HG03108 (cell line): ENCODE data around the gene GLUD1.
"Not testable (repeated sequence)": the region's sequence is repeated elsewhere in the genome, so short reads cannot be mapped to it uniquely, and the experiment has no call there.

ENCODE experiments used
- ATAC-seq: cut with Tn5 transposase; IDR thresholded peaks from one replicate; pipeline ENCODE4 v1.9.1; 2021; ENCODE audit warnings: moderate library complexity; ENCODE audit not compliant: unreplicated experiment

Gene GLUD1

DNA sequence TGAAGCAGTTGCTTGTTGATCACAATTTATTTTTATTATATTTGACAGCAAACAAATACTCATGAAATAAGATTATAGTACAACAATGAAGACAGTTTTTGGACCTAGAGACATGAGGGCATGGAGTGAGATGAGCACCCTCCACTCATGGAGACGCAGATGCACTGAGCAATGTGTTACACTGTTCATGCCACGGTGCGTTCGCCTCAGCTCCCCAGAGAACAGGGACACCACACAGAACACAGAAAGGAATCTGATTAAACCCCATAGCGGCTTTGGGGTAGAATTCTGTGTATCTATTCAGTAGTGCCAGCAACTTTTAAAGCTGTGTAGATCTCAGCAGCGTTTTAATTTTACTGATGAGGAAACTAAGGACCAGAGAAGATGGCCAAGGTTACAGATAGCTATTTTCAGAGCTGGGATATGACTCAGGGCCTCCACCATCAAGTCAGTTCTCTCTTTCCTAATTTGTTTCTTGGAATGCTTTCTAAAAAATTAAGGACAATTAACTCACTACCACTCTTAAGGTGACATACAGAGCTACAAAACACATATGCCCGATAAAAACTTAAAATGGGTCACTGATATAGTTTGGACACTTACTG, 41.0 kb downstream of the GLUD1 start:
- no peak for ATAC-seq

DNA sequence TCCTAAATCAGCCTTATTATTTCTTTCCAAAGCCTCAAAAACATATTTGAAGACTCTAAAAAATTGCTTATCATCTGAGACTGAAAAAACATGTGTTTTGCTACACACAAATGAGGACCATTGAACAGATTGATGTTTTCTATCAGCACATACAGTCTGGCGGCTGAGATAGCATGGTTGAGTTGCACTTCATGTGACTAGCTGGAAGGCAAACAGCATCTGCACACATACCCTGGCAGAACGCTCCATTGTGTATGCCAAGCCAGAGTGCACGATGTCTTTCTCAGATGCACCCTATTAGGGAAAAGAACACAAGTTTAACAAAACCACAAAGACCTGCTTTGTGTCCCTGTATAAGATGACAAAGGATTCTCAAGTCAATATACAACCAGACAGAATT, 41.5 kb downstream of the GLUD1 start:
- no peak for ATAC-seq

DNA sequence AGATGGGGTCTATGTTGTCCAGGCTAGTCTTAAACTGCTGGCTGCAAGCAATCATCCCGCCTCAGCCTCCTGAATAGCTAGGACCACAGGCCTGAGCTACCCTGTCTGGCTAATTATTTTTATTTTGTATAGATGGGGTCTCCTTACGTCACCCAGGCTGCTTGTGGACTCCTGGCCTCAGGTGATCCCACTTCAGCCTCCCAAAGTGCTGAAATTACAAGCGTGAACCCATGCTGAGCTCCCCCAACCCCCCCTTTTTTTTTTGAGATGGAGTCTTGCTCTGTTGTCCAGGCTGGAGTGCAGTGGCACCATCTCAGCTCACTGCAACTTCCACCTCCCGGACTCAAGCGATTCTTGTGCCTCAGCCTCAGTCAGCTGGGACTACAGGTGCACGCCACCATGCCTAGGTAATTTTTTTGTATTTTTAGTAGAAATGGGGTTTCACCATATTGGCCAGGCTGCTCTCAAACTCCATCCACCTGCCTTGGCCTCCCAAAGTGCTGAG, 49.2 kb downstream of the GLUD1 start:
- no peak for ATAC-seq

DNA sequence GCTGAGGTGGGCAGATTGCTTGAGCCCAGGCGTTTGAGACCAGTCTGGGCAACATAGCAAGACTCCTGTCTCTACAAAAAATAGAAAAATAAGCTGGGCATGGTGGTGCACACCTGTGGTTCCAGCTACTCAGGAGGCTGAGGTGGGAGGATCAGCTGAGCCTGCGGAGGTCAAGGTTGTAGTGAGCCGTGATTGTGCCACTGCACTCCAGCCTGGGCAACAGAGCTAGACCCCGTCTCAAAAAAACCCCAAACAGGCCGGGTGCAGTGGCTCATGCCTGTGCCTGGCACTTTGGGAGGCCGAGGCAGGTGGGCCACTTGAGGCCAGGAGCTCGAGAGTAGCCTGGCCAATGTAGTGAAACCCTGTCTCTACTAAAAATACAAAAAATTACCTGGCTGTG, 51.1 kb downstream of the GLUD1 start:
- ATAC-seq = not testable (repeated sequence)

DNA sequence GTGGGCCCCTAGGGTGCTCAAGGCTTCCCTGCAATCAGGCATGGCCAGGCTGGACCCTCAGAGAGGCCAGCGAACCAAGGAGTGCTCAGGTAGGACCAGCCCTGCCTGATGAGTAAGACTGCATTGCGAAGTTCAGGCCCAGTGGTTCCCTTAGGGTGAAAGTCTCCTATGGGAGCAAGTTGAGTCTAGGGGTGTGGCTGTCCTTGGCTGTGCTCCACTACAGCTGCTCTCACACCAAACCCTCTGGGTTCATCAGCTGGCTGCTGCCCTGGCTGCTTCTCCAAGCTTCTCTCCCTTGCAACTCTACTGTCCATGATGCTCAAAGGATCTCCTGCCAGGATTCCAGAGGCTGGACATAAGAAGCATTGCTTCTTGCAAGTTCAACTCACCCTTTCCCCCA, 55.9 kb downstream of the GLUD1 start:
- ATAC-seq = no peak

DNA sequence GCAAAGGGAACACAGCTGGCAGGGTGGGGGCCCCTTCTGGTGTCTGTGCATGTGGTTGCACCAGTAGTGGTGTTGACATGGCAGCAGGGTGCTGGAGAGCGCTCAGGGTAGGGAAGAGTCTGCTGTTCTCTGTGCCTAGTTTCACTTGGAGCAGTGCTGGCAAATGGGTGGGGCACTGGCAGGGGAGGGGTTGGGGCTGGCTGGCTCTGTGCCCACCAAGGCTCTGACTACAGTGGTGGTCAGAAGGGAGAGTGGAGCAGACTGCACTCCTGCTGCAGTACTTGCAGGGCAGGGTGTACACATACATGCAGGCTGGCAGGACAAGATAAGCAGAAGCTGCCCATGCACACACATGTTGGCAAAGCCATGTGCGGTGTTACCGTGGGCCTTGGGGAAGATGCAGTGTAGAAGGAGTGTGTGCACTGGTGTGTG, 56.3 kb downstream of the GLUD1 start:
- no peak for ATAC-seq

- ATAC-seq = no peak
These were observed 58.0 kb downstream of the GLUD1 start for GRCh38 chr10:87036623-87037022.

DNA sequence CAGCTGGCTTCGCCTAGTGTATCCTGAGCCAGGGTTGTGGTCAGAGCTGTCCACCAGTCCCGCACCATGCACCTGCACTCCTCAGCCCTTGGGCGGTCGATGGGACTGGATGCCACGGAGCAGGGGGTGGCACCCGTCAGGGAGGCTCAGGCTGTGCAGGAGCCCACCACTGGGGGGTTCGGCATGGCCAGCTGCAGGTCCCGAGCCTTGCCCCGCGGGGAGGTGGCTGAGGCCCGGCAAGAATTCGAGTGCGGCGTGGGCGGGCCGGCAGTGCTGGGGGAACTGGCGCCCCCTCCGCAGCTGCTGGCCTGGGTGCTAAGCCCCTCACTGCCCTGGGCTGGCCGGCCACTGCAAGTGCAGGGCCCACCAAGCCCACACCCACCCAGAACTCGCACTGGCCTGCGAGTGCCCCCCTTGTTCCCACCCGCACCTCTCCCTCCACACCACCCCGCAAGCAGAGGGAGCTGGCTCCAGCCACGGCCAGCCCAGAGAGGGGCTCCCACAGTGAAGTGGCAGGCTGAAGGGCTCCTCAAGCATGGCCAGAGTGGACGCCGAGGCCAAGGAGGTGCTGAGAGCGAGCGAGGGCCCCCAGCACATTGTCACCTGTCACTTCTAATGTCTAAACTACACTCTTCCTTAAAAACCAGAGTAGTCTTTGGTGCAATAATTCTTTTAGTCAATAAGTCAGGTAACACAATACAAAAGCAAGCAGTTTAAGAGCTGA, 63.6 kb downstream of the GLUD1 start:
- no peak for ATAC-seq

GRCh38 chr10:87030419-87030818, 64.2 kb downstream of the GLUD1 start:
- ATAC-seq = not testable (repeated sequence)

- not testable (repeated sequence) for ATAC-seq
These were observed 67.7 kb downstream of the GLUD1 start for GRCh38 chr10:87026747-87027508.

- ATAC-seq = not testable (repeated sequence)
These were observed 69.2 kb downstream of the GLUD1 start for GRCh38 chr10:87025285-87025958.

- not testable (repeated sequence) for ATAC-seq
These were observed 74.6 kb downstream of the GLUD1 start, which contains the start of gene FAM25A for GRCh38 chr10:87020056-87020455. FAM25A (plus strand) TSS chr10:87020294; CDS start chr10:87020325, 31 bp downstream.

GRCh38 chr10:87019504-87019903, 75.1 kb downstream of the GLUD1 start:
- not testable (repeated sequence) for ATAC-seq

DNA sequence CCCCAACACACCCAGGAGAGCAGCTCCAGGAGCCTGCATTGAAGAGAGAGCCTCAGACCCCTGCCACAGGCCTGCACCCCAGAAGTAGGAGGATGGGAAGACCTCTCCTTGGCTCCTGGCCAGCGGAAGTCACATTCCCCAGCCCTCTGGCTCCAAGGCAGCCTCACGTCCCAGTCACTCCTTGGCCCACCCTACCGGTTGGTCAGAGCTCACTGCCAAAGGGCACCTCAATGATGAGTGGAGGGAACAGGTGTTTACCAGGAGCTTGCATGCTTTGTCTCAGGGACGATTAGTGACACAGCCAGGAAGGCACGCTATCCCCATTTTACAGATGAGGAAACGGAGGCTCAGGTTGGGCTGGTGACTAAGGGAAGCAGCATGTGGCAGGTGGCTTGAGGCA, 75.6 kb downstream of the GLUD1 start:
- ATAC-seq = not testable (repeated sequence)

DNA sequence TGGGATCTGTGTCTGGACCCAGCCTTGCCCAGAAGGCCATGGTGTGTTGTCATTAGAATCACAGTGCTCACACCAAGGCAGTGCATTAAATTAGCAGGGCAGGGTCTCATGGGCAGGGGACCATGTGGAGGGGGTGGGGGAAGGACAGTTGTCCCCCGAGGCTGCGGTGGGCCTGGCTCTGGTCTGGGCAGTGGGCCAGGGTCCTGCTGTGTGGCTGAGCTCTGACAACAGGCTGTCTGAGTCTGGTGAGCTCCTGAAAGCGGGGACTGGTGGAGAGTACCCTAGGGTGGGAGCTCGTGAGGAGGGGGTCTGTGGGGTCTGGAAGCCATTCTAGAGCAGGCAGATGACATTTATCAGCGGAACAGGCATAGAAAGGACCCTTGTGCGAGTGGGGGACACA, 76.5 kb downstream of the GLUD1 start:
- ATAC-seq = not testable (repeated sequence)

GRCh38 chr10:87014986-87015716, 79.5 kb downstream of the GLUD1 start:
- not testable (repeated sequence) for ATAC-seq

- ATAC-seq = not testable (repeated sequence)
These were observed 81.1 kb downstream of the GLUD1 start for GRCh38 chr10:87013528-87013927.

GRCh38 chr10:87009134-87009696, 85.4 kb downstream of the GLUD1 start:
- ATAC-seq = not testable (repeated sequence)

- not testable (repeated sequence) for ATAC-seq
These were observed 86.3 kb downstream of the GLUD1 start for GRCh38 chr10:87008303-87008702.

DNA sequence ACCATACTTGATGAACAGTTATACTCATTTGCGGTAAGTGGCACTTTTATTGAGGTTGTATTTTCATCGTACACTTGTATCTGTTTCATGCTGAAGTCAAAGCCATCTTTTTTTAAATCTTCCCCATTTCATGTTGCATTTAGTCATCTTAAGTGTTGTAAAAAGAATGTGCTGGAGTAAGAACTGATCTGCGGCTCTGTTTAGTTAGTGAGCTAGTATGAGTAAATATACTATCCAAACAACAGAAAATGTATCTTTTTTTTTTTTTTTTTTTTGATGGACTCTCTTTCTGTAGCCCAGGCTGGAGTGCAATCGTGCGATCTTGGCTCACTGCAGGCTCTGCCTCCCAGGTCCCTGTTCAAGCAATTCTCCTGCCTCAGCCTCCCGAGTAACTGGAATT, 87.0 kb downstream of the GLUD1 start:
- not testable (repeated sequence) for ATAC-seq
